Activated naive CD8-positive, alpha-beta T cell treated with anti-CD3 and anti-CD28 coated beads, Interleukin-2, amount 50 U/mL, for 24 hours (primary cell): ENCODE measurements around the gene HNRNPL.
"Not testable (repeated sequence)": the region's sequence is repeated elsewhere in the genome, so short reads cannot be mapped to it uniquely, and the experiment has no call there.

Experiments used
- ATAC-seq: fragments of 150-1000 bp; cut with Tn5 transposase; one replicate; pipeline ENCODE4 v1.10.0; 2021
- DNase-seq: peaks from one replicate; pipeline ENCODE4 v3.0.0; 2021
- H3K27ac Mint-ChIP-seq: one replicate; pipeline ENCODE4 v1.8.0; 2021; ENCODE audit warnings: mild to moderate bottlenecking, mixed read lengths
- H3K27me3 Mint-ChIP-seq: one replicate; pipeline ENCODE4 v1.8.0; 2021; ENCODE audit warnings: mixed read lengths
- H3K36me3 Mint-ChIP-seq: one replicate; pipeline ENCODE4 v1.8.0; 2021; ENCODE audit warnings: low read depth, mixed read lengths
- H3K4me1 Mint-ChIP-seq: one replicate; pipeline ENCODE4 v1.8.0; 2021; ENCODE audit warnings: mixed read lengths
- H3K4me3 Mint-ChIP-seq: one replicate; pipeline ENCODE4 v1.8.0; 2021; ENCODE audit warnings: mild to moderate bottlenecking, moderate library complexity, mixed read lengths
- H3K9me3 Mint-ChIP-seq: one replicate; pipeline ENCODE4 v1.8.0; 2021; ENCODE audit warnings: mixed read lengths

Gene HNRNPL

DNA sequence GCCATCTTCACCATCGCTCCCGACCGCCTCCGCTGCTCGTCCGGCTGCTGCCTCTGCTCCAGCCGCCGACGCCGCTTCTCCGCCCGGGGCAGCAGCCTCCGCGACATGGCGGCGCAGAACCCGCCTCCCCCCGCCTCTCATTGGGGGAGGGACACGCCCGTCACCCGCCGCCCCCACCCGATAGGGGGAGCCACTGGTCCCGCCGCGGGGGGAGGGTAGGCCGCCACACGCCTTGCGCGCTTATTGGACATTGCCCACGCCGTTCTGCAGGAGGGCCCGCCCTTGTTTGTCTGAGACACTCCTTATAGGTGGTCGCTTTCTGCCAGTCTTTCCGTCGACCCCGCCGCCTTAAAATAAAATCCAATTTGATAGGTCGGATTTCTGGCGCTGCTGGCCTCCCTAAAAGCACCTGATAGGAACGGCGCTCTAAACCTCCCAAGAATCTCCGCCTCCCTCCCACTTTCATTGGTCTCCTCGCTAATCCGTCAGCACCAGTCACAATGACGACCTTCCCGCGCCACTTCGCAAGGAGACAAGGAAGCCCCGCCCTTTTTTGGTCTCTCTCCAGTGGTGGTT lies at the start of gene HNRNPL:
Gene HNRNPL (minus strand): TSS at position 127 of the 576 bp plus-strand sequence. CDS start 20 bp downstream, at position 107.
- Mint-ChIP-seq H3K9me3 (no peaks in the 10 kb centered on the region), H3K4me1 (peaks cover 71% of the 10 kb centered on the region), H3K36me3 (peaks cover 44% of the 10 kb centered on the region), H3K27ac (peak within 1 kb of the TSS; percentile 99), H3K4me3 (peak within 1 kb of the TSS; percentile 93), H3K27me3 (peaks cover 3% of the 10 kb centered on the region)
- DNase-seq (peak; percentile 99), ATAC-seq (peak; percentile 69)

DNA sequence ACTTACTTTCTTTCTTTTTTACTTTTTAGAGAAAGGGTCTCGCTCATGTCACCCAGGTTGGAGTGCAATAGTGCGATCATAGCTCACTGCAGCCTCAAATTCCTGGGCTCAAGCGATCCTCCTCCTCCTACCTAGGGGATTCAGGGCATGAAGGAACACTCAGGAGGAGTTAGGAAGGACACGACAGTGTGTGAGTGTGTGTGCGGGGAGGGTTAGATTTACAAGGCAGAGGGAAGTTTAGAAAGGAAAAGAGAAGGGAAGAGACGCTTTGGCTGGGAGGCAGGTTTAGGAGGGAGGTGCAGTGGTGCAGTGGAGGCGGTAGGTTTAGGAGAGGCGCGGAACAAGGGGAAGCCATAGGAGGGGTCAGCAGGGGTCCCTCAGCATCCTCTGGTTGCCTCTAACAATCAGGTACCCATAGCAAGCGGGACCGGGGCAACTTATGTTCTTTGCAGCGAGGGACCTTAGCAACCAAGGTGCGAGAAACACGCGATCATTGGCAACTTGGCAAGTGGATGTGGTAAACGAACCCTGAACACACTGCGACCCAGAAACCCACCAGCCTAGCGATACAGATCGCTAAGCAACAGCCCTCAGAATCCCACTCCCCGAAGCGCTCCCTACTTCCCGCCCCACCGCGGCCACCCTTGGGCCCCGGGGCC lies 49.1 kb upstream of the HNRNPL start:
- no peaks in the 10 kb centered on the region for H3K27me3 Mint-ChIP-seq
- ATAC-seq, result no peak
- peak overlapping the region; percentile 98 for H3K4me3 Mint-ChIP-seq
- H3K36me3 Mint-ChIP-seq, result peaks cover 15% of the 10 kb centered on the region
- peaks cover 4% of the 10 kb centered on the region for H3K9me3 Mint-ChIP-seq
- DNase-seq, result no peak
- peaks cover 42% of the 10 kb centered on the region for H3K4me1 Mint-ChIP-seq
- H3K27ac Mint-ChIP-seq, result peak overlapping the region; percentile 93

DNA sequence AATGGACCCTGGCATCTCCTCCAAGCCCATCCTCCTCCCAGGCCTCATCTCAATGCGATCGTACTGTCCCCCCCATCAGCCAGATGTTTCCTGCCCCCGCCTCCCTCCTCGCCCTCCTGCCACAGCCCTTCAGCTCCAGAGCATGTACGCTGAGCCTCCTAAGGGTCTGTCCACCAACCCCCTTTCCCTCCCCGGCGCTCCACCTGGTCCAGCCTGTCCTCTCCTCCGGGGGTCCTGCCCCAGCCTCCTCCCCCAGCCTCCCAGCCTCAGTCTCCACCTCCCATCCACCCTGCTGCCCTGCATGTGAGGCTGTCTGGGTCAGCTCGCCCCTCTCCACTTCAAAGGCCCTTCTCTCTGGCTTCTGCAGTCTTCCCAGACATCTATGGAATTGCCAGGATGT lies 45.2 kb upstream of the HNRNPL start:
- Mint-ChIP-seq H3K27ac (no peak overlapping the region), H3K36me3 (peaks cover 3% of the 10 kb centered on the region), H3K27me3 (no peaks in the 10 kb centered on the region), H3K4me1 (peaks cover 19% of the 10 kb centered on the region), H3K9me3 (no peaks in the 10 kb centered on the region), H3K4me3 (no peak overlapping the region)
- DNase-seq, result no peak
- ATAC-seq, result no peak

DNA sequence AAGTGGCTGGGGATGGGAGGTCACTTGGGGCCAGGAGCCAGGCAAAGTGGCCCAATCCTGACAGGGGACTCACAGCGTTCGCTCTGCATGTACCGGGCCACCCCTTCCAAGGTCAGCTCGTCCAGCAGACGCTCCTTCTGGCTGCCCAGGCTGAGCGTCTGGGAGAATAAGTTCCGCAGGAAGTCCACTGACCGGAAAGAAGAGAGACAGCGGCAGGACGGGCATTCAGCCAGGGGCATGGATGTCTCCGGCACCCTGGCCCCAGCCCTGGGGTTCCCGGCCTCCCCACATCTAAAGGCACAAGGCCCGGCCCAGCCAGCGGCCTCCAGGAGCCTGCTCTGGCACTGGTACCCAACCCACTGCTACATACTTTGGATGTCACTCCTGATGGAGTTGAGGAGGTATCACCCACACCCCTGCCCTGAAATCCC lies 43.6 kb upstream of the HNRNPL start:
- H3K36me3 Mint-ChIP-seq, result peaks cover 5% of the 10 kb centered on the region
- ATAC-seq, result no peak
- no peaks in the 10 kb centered on the region for H3K27me3 Mint-ChIP-seq
- H3K4me1 Mint-ChIP-seq, result peaks cover 9% of the 10 kb centered on the region
- no peak overlapping the region for H3K4me3 Mint-ChIP-seq
- DNase-seq, result no peak
- H3K9me3 Mint-ChIP-seq, result no peaks in the 10 kb centered on the region
- H3K27ac Mint-ChIP-seq, result no peak overlapping the region

DNA sequence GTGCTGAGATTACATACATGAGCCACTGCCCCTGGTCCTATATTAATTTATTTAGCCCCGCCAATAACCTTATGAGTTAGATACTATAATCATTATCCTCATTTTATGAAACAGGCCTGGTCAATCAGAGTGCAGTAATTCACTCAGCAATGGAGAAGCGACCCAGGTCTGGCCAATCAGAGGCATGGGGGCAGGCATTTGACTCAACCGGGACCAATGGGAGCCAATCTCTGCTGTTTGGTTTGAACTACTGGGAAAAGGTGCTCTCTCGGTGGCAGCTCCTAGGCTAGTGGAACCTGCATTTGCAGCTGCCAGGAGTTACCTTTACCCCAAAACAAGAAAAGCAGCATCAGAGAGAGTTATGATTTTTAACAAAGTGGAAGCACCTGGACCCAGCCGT lies 43.1 kb upstream of the HNRNPL start:
- H3K27ac Mint-ChIP-seq, result no peak overlapping the region
- H3K9me3 Mint-ChIP-seq, result no peaks in the 10 kb centered on the region
- no peak for DNase-seq
- H3K4me3 Mint-ChIP-seq, result no peak overlapping the region
- H3K27me3 Mint-ChIP-seq, result no peaks in the 10 kb centered on the region
- ATAC-seq, result no peak
- peaks cover 6% of the 10 kb centered on the region for H3K4me1 Mint-ChIP-seq
- H3K36me3 Mint-ChIP-seq, result peaks cover 5% of the 10 kb centered on the region

DNA sequence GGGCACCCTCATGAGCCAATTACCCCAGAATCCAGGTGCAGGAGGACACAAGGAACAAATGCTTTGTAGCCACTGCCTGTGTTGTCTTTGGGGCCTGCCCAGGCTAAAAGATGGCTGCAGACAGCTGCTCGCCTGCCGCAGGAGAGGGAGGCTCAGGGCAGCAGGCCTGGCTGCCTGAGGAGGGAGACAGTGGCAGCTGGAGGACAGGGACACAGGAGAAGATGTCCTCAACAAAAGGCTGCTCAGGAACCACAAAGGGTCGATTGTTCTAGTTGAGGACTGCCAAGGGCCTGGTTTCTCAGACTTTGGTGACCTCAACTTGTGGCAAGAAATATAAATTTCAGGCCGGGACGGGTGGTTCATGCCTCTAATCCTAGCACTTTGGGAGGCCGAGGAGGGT lies 42.0 kb upstream of the HNRNPL start:
- ATAC-seq (no peak), DNase-seq (no peak)
- Mint-ChIP-seq H3K4me1 (no peaks in the 10 kb centered on the region), H3K27me3 (no peaks in the 10 kb centered on the region), H3K9me3 (no peaks in the 10 kb centered on the region), H3K36me3 (peaks cover 5% of the 10 kb centered on the region), H3K27ac (no peak overlapping the region), H3K4me3 (no peak overlapping the region)

DNA sequence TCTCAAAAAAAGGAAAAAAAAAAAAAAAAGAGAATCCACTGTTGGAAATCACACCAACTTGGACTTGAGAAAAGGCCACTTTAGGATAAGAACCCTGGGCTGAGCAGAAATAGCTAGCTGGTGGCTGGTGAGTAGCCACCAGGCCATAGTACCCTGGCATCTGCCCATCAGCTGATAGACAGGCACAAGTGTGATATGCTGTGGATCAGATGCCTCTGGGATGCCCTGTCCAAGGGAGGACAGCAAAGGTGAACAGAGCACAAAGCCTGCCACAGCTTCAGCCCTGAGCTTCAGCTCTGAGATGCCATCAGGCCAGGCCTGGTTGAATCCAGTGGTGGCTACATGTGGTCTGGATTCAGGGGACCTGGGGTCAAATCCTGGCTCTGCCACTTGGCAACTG lies 40.9 kb upstream of the HNRNPL start:
- Mint-ChIP-seq H3K27me3 (no peaks in the 10 kb centered on the region), H3K36me3 (peaks cover 5% of the 10 kb centered on the region), H3K4me1 (no peaks in the 10 kb centered on the region), H3K9me3 (no peaks in the 10 kb centered on the region), H3K27ac (no peak overlapping the region), H3K4me3 (no peak overlapping the region)
- ATAC-seq, result no peak
- DNase-seq, result no peak

DNA sequence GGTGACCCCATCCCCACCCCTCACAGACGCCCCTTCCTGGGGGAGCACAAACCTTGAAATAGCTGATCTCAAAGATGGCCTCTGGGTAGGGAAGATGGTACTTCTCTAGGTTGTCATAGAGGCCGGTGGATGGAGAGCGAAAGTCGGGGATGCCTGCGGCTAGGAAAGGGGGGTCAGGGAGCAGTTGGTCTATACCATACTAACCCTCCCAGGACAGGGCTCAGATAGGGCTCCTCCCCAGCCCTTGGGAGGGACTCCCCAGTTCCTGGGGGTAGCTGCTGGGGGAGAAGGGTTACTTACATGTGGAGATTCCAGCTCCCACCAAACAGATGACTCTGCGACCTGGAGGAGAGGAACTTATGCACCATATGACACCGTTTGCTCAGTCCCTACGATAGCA lies 40.0 kb upstream of the HNRNPL start:
- Mint-ChIP-seq H3K4me1 (no peaks in the 10 kb centered on the region), H3K36me3 (peaks cover 5% of the 10 kb centered on the region), H3K27ac (no peak overlapping the region), H3K27me3 (no peaks in the 10 kb centered on the region), H3K4me3 (no peak overlapping the region), H3K9me3 (no peaks in the 10 kb centered on the region)
- no peak for DNase-seq
- ATAC-seq, result no peak

DNA sequence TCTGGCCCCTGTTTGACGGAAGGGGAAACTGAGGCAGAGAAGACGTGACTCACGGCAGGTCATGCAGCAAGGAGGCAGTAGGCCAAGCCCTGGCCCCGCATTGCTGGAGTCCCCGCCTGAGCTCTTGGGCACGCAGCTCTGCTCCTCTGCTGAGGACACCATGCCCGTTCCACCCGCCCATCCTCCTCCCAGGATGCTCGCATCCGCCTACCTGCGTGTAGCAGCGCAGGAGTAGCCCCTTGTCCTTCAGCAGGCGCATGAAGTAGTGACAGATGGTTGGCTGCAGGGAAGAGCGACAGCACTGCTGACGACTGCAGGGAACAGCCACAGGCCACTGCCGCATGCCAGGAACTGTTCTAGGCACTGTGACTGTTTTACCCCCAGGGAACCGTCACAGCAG lies 39.1 kb upstream of the HNRNPL start:
- H3K27me3 Mint-ChIP-seq, result no peaks in the 10 kb centered on the region
- no peak overlapping the region for H3K27ac Mint-ChIP-seq
- peaks cover 5% of the 10 kb centered on the region for H3K36me3 Mint-ChIP-seq
- DNase-seq (no peak), ATAC-seq (no peak)
- H3K4me1 Mint-ChIP-seq, result no peaks in the 10 kb centered on the region
- no peak overlapping the region for H3K4me3 Mint-ChIP-seq
- no peaks in the 10 kb centered on the region for H3K9me3 Mint-ChIP-seq

DNA sequence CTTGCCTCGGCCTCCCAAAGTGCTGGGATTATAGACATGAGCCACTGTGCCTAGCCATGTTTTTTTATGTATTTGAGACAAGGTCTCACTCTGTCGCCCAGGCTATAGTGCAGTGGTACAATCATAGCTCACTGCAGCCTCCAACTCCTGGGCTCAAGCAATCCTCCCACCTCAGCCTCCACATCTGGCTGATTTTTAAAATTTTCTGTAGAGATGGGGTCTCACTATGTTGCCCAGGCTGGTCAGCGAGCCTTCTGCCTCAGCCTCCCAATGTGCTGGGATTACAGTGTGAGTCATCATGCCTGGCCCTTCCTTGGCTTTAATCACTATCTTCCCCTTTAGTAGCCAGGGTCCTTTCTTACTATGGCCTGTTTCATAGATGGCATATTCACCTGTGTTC lies 34.9 kb upstream of the HNRNPL start:
- not testable (repeated sequence) for H3K4me3 Mint-ChIP-seq, H3K9me3 Mint-ChIP-seq, ATAC-seq, H3K36me3 Mint-ChIP-seq, DNase-seq, H3K27me3 Mint-ChIP-seq, H3K4me1 Mint-ChIP-seq, H3K27ac Mint-ChIP-seq

DNA sequence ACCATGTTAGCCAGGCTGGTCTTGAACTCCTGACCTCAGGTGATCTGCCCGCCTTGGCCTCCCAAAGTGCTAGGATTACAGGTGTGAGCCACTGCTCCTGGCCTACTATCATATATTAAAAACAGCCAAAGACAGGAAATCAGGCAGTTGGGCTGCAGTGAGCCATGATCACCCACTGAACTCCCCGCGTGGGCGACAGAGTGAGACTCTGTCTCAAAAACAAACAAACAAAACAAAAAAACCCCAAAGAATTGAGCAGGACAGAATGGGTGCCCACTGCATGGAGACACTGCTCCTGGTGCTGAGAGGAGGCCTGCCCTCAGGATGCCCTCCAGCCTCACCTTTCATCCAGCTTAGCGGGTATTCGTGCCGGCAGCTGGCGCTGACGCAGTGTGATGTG lies 33.5 kb upstream of the HNRNPL start:
- Mint-ChIP-seq H3K4me1 (peaks cover 12% of the 10 kb centered on the region), H3K36me3 (no peaks in the 10 kb centered on the region), H3K27me3 (no peaks in the 10 kb centered on the region), H3K4me3 (no peak overlapping the region), H3K9me3 (no peaks in the 10 kb centered on the region), H3K27ac (no peak overlapping the region)
- ATAC-seq (no peak), DNase-seq (no peak)

DNA sequence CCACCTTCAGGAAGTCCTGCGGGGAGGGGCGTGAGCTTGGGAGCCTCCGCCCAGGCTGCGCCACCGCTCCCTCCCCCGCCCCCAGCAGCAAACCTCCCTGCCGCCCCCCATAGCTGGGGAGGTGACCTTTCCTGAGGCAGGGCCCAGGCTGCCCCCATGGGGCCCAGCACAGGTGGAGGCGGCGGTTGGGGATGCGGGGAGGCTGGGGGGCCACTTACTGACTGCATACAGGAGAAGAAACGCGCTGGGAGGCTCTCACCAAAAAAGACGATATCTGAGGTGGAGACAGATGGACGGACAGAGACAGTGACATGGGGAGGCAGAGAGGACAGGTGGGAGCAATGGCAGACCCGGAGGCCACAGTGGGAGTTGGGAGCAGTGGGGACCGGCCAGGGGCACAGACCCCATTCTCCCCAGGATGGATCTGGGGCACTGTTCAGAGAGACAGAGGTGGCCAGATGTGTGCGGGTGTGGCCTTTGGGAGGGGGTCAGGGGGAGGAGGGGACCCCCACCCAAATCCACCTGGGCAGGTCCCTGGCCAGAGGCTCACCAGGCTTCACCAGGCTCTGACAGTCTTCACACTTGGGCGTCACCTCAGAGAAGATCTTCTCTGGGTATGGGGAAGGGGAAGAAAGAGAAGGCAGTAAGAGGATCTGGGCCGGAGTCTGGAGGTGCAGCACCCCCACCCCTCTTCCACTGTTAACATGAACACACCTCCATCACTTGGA lies 31.3 kb upstream of the HNRNPL start:
- Mint-ChIP-seq H3K4me1 (peaks cover 29% of the 10 kb centered on the region), H3K9me3 (no peaks in the 10 kb centered on the region), H3K27me3 (no peaks in the 10 kb centered on the region), H3K27ac (peak overlapping the region; percentile 14), H3K36me3 (peaks cover 2% of the 10 kb centered on the region), H3K4me3 (no peak overlapping the region)
- no peak for DNase-seq
- ATAC-seq, result no peak

DNA sequence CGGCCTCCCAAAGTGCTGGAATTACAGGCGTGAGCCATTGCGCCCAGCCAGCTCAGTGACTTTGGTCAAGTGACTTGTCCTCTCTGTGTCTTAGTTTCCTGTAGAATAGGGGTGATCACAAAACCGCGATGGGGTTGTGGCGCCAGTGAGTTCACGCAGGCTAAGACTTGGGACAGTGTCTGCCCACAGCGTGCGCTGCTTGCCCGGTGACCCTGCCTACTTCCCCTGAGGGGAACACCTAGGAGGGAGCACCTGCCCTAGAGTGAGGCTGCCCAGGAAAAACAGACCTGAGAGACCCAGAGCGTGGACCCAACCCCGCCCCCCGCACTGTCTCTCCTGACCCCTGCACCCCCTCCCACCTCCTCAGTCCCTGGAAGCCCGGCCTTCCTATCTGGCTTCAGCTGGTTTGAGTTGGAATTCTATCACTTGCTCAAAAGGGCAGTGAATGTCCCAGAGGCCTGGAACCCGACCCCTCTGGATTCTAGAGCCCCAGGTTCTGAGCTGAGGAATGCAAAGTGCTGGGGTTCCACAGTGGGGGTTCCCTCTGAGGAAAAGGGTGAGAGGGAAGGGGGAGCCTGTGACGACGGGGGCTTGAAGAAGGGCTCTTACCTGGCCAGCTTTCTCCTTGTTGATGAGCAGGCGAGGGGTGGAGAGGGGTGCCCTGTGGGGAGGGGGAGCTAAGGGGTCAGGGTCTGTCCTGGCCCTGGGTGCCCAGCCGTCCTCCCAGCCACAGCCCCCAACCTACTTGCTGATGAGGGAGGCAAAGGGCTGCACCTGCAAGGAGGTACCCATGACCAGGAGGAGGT lies 30.5 kb upstream of the HNRNPL start:
- no peak for ATAC-seq
- Mint-ChIP-seq H3K27ac (peak overlapping the region; percentile 60), H3K4me1 (peaks cover 29% of the 10 kb centered on the region), H3K4me3 (peak overlapping the region; percentile 26), H3K27me3 (no peaks in the 10 kb centered on the region), H3K36me3 (peaks cover 2% of the 10 kb centered on the region), H3K9me3 (no peaks in the 10 kb centered on the region)
- no peak for DNase-seq

DNA sequence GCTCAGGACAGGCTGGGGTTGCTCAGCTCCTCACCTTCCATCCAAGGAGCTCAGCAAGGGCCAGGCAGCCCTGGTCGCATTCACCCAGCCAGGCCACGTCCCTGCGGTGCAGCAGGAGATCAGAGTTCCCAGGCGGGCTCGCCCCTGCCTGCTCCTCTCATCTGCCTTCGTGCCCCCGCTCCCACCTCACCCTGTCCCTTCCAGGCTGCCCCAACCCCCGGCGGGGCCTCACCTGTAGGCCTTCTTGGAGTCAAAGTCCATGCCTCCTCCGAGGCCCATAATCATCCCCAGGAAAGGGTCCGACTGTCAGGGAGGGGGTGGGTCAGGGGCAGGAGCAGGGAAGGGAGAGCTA lies 29.6 kb upstream of the HNRNPL start:
- Mint-ChIP-seq H3K9me3 (no peaks in the 10 kb centered on the region), H3K27me3 (no peaks in the 10 kb centered on the region), H3K27ac (peak overlapping the region; percentile 97), H3K36me3 (peaks cover 2% of the 10 kb centered on the region), H3K4me3 (no peak overlapping the region), H3K4me1 (peaks cover 29% of the 10 kb centered on the region)
- ATAC-seq (no peak), DNase-seq (no peak)
